ENCODE measurements around the gene PPDPF. TPM values are rescaled to one million over a fixed set of nuclear protein-coding genes. Genes with fewer than 3 reads are reported as not detected.

The PPDPF gene
- total RNA-seq, 1 experiment from 2014 or later, result 243 TPM

- H3K9me3 ChIP-seq (ENCODE audit: insufficient read depth, low read depth), result no peaks in the 10 kb centered on the region
- intact Hi-C loops (cut with micrococcal nuclease; ENCODE audit: unreplicated experiment), result loop anchor here (2.0 to 5.0 kb wide), 3 partner anchors 94 to 520 kb away; no protein-coding TSS in a partner anchor
- peak within 1 kb of the TSS; percentile 66 for H3K4me3 ChIP-seq
- peak within 1 kb of the TSS; percentile 97 for H3K4me2 ChIP-seq
- H3K4me1 ChIP-seq (replicated peaks; ENCODE audit: insufficient read depth), result peaks cover 49% of the 10 kb centered on the region
- POLR2A ChIA-PET (ENCODE audit: unreplicated experiment), result interaction anchor here (0.6 to 1.8 kb wide), 5 partner anchors 16 to 613 kb away, joined by 3 to 18 read pairs (median 3); partner anchors contain the start of genes PPDPF and TPD52L2
- no peaks in the 10 kb centered on the region for H3K27me3 ChIP-seq (ENCODE audit: insufficient read depth, low read depth)
- H3K36me3 ChIP-seq (ENCODE audit: low read depth), result no peaks in the 10 kb centered on the region
- H3K27ac ChIP-seq, result peak within 1 kb of the TSS; percentile 90
- DNase-seq, result peak; percentile 77 to 79
- H3F3A ChIP-seq (ENCODE audit: insufficient read depth, low read depth), result peaks cover 31% of the 10 kb centered on the region; the same call in 1 of the 2 replicates
- no peak for TF ChIP-seq EZH2 (IDR thresholded peaks at IDR 0.05; ENCODE audit: low read depth)
- TF ChIP-seq, protein P1, sequence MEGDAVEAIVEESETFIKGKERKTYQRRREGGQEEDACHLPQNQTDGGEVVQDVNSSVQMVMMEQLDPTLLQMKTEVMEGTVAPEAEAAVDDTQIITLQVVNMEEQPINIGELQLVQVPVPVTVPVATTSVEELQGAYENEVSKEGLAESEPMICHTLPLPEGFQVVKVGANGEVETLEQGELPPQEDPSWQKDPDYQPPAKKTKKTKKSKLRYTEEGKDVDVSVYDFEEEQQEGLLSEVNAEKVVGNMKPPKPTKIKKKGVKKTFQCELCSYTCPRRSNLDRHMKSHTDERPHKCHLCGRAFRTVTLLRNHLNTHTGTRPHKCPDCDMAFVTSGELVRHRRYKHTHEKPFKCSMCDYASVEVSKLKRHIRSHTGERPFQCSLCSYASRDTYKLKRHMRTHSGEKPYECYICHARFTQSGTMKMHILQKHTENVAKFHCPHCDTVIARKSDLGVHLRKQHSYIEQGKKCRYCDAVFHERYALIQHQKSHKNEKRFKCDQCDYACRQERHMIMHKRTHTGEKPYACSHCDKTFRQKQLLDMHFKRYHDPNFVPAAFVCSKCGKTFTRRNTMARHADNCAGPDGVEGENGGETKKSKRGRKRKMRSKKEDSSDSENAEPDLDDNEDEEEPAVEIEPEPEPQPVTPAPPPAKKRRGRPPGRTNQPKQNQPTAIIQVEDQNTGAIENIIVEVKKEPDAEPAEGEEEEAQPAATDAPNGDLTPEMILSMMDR (conservative IDR thresholded peaks at IDR 0.05), result no peak
- H3K79me2 ChIP-seq (ENCODE audit: low read depth), result peaks cover 6% of the 10 kb centered on the region; the same call in 1 of the 2 replicates
- no peaks in the 10 kb centered on the region for H4K20me1 ChIP-seq (ENCODE audit: insufficient read depth)
- no TSS peak for BruUV-seq (replicated peaks)
- CTCF ChIA-PET, result interaction anchor here (0.9 to 3.0 kb wide), 8 partner anchors 16 to 443 kb away, joined by 3 to 43 read pairs (median 4); partner anchors contain the start of genes PRPF6, RTEL1 and SAMD10
- peak within 1 kb of the TSS; percentile 79 for H2AFZ ChIP-seq
- H3K9me2 ChIP-seq (ENCODE audit: insufficient read depth), result no peaks in the 10 kb centered on the region
These were observed 16.5 kb downstream of the PPDPF start, which contains the start of gene PTK6 for GRCh38 chr20:63536997-63537524. Gene PTK6, minus strand, starts transcription at chr20:63537376. Its CDS starts 62 bp downstream, at chr20:63537314.

DNA sequence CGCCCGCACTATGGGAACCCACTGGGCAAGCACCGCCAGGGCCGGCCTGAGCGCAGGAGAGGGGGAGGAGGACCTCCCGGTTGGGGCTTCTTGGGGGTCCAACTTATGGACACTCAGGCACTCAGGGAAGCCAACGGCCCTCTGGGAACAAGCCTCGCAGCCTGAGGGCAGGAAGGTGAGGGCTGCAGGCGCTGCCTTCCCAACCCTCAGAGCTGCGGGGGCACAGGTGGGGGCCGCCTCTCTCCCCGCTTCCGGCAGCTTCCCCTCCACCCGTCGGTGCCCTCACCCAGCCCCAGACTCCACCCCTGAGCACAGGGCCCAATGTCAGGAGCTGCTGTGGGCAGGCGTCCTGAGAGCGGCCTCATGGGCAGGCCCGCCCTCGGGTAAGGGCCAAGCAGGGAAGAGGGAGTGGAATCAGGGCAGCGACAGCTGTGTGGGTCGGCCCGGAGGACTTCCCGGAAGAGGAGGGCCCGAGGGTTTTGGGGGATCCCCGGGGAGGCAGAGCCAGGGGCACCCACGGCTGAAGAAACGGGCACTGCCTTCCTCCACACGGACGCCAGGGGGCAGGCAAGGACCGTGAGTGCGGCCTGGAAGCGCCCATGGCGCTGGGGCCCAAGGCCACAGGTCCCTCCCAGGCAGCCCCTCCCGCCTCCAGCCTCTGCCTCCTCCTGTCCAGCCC is 17.1 kb downstream of the PPDPF start:
- CTCF ChIA-PET, result interaction anchor here (0.6 to 3.0 kb wide), 16 partner anchors 15 to 565 kb away, joined by 3 to 43 read pairs (median 5); partner anchors contain the start of genes HELZ2, PRPF6, RTEL1 and SAMD10
- H2AFZ ChIP-seq, result peak overlapping the region; percentile 79
- H3K79me2 ChIP-seq (ENCODE audit: low read depth), result peaks cover 6% of the 10 kb centered on the region; the same call in 1 of the 2 replicates
- peak overlapping the region; percentile 66 for H3K4me3 ChIP-seq
- intact Hi-C loops (cut with micrococcal nuclease; ENCODE audit: unreplicated experiment), result loop anchor here (1.0 to 5.0 kb wide), 13 partner anchors 16 to 583 kb away; partner anchors contain the start of genes ARFRP1 and UCKL1
- TF ChIP-seq, protein P1 (conservative IDR thresholded peaks at IDR 0.05), result peak; percentile 91
- no peak for TF ChIP-seq EZH2 (IDR thresholded peaks at IDR 0.05; ENCODE audit: low read depth)
- H3K9me3 ChIP-seq (ENCODE audit: insufficient read depth, low read depth), result no peaks in the 10 kb centered on the region
- POLR2A ChIA-PET (ENCODE audit: unreplicated experiment), result interaction anchor here (0.5 to 1.8 kb wide), 6 partner anchors 17 to 1178 kb away, joined by 3 to 18 read pairs (median 3); partner anchors contain the start of genes DNAJC5, PPDPF and TPD52L2
- H3F3A ChIP-seq (ENCODE audit: insufficient read depth, low read depth), result peaks cover 31% of the 10 kb centered on the region; the same call in 1 of the 2 replicates
- no peaks in the 10 kb centered on the region for H3K27me3 ChIP-seq (ENCODE audit: insufficient read depth, low read depth)
- TSS peak; percentile 68 for BruUV-seq (replicated peaks)
- H3K4me1 ChIP-seq (replicated peaks; ENCODE audit: insufficient read depth), result peaks cover 52% of the 10 kb centered on the region
- peak overlapping the region; percentile 90 for H3K27ac ChIP-seq
- no peaks in the 10 kb centered on the region for H4K20me1 ChIP-seq (ENCODE audit: insufficient read depth)
- peak overlapping the region; percentile 97 for H3K4me2 ChIP-seq
- H3K36me3 ChIP-seq (ENCODE audit: low read depth), result no peaks in the 10 kb centered on the region
- H3K9me2 ChIP-seq (ENCODE audit: insufficient read depth), result no peaks in the 10 kb centered on the region
- DNase-seq, result peak; percentile 97 to 100

Measured in PC-9 (cell line).